GM23248 (cell line): ENCODE data around the gene NEXMIF. TPM values are rescaled to one million over a fixed set of nuclear protein-coding genes. Genes with fewer than 3 reads are reported as not detected.

Source experiments
- DNase-seq: peaks from one replicate; pipeline ENCODE4 v3.0.0-alpha.2; 2015
- H2AFZ ChIP-seq: fragments of 200-600 bp; sonication (generic); 2 replicates; pipeline ENCODE4 v1.6.1; 2016; ENCODE audit warnings: antibody characterized with exemption
- H3F3A ChIP-seq: fragments of 200-600 bp; sonication (generic); 2 replicates; pipeline ENCODE4 v1.6.1; 2016; ENCODE audit warnings: mild to moderate bottlenecking, antibody characterized with exemption, mixed run types; ENCODE audit not compliant: insufficient read depth
- H3K27ac ChIP-seq: fragments of 200-600 bp; sonication (generic); 2 replicates; pipeline ENCODE4 v1.5.1; 2016; ENCODE audit warnings: mild to moderate bottlenecking
- H3K27me3 ChIP-seq: fragments of 200-600 bp; sonication (generic); replicated peaks from 2 replicates; pipeline ENCODE4 v1.6.1; 2016; ENCODE audit warnings: mild to moderate bottlenecking; ENCODE audit not compliant: insufficient read depth
- H3K36me3 ChIP-seq: fragments of 200-600 bp; sonication (generic); 2 replicates; pipeline ENCODE4 v1.6.1; 2016; ENCODE audit warnings: low read depth, mild to moderate bottlenecking
- H3K4me1 ChIP-seq: fragments of 200-600 bp; sonication (generic); 2 replicates; pipeline ENCODE4 v1.6.1; 2016; ENCODE audit warnings: mild to moderate bottlenecking; ENCODE audit not compliant: insufficient read depth
- H3K4me2 ChIP-seq: fragments of 200-600 bp; sonication (generic); one replicate; pipeline ENCODE4 v1.6.1; 2016; ENCODE audit warnings: mild to moderate bottlenecking; ENCODE audit not compliant: unreplicated experiment
- H3K4me3 ChIP-seq: fragments of 200-600 bp; sonication (generic); 2 replicates; pipeline ENCODE4 v1.5.1; 2016; ENCODE audit warnings: mild to moderate bottlenecking
- H3K79me2 ChIP-seq: fragments of 200-600 bp; sonication (generic); 2 replicates; pipeline ENCODE4 v1.6.1; 2016; ENCODE audit warnings: mild to moderate bottlenecking; ENCODE audit not compliant: insufficient read depth
- H3K9ac ChIP-seq: fragments of 200-600 bp; sonication (generic); 2 replicates; pipeline ENCODE4 v1.6.1; 2016; ENCODE audit warnings: mild to moderate bottlenecking
- H3K9me2 ChIP-seq: fragments of 200-600 bp; sonication (generic); 2 replicates; pipeline ENCODE4 v1.6.1; 2016; ENCODE audit warnings: mixed run types, mild to moderate bottlenecking, moderate library complexity; ENCODE audit not compliant: insufficient read depth
- H3K9me3 ChIP-seq: fragments of 200-600 bp; sonication (generic); one replicate; pipeline ENCODE4 v1.6.1; 2017; ENCODE audit warnings: low read depth
- H4K20me1 ChIP-seq: fragments of 200-600 bp; sonication (generic); 2 replicates; pipeline ENCODE4 v1.6.0; 2016; ENCODE audit not compliant: insufficient read depth
- EZH2 ChIP-seq: fragments of 200-600 bp; sonication (generic); IDR thresholded peaks from 2 replicates; pipeline ENCODE4 v1.6.1; 2018; ENCODE audit warnings: antibody characterized with exemption, mild to moderate bottlenecking; ENCODE audit not compliant: insufficient read depth, poor library complexity, severe bottlenecking
- EZH2phosphoT487 ChIP-seq: fragments of 200-600 bp; sonication (generic); IDR thresholded peaks from 2 replicates; pipeline ENCODE4 v1.6.1; 2018; ENCODE audit warnings: antibody characterized with exemption, moderate library complexity, mild to moderate bottlenecking, low read depth; ENCODE audit not compliant: insufficient read depth
- WGBS, 2 experiments: methylation state at CpG; one replicate each; pipeline ENCODE4 v1.1.6; 2015 to 2017; ENCODE audit warnings: low lambda C conversion rate in 2 of 2, low coverage in 1 of 2; ENCODE audit errors: missing lambda C conversion rate in 2 of 2; 5-methylcytosine and 5-hydroxymethylcytosine counted together
- in situ Hi-C: fragments of 300-500 bp; cut with MboI; formaldehyde crosslinking; loops from 2 replicates; pipeline ENCODE4 v1.15.0; 2020
- polyA plus RNA-seq: library from polyadenylated mRNA; unstranded; fragments of >200 nt; fragmentation: Nextera tagmentation; extraction: Ambion mirVana; gene quantifications from 2 replicates; pipeline ENCODE4 v1.2.1, GENCODE V29; 2016
- total RNA-seq: library from RNA; depleted of rRNA; stranded (reverse); fragments of >200 nt; shearing (Covaris generic); gene quantifications from 2 replicates; pipeline ENCODE4 v1.2.3, GENCODE V29; 2014

The NEXMIF gene
- total and polyA plus RNA-seq, 2 experiments from 2014 or later = not detected

GRCh38 chrX:74931214-74931613, 6.0 kb upstream of the NEXMIF start:
- Histone ChIP-seq H4K20me1 (no peaks in the 10 kb centered on the region), H3K9me3 (no peaks in the 10 kb centered on the region), H3K36me3 (no peaks in the 10 kb centered on the region), H3K4me1 (no peaks in the 10 kb centered on the region), H3K9ac (no peak overlapping the region), H3K4me2 (no peak overlapping the region), H3K79me2 (no peaks in the 10 kb centered on the region), H3K27ac (no peak overlapping the region), H2AFZ (no peak overlapping the region), H3K27me3 (no peaks in the 10 kb centered on the region), H3K4me3 (no peak overlapping the region), H3K9me2 (no peaks in the 10 kb centered on the region), H3F3A (no peaks in the 10 kb centered on the region)
- in situ Hi-C loops = no loop called here
- WGBS, 2 experiments = 0 to 5% methylated on average over 2 of the region's 2 CpGs
- DNase-seq = no peak
- TF ChIP-seq EZH2 (no peak), EZH2phosphoT487 (no peak)

GRCh38 chrX:74924449-74925224, 615 bp downstream of the NEXMIF start:
- peaks cover 3% of the 10 kb centered on the region; the same call in 1 of the 2 replicates for H3K27me3 ChIP-seq
- no peak overlapping the region for H3K9ac ChIP-seq
- TF ChIP-seq EZH2 (no peak), EZH2phosphoT487 (no peak)
- in situ Hi-C loops = no loop called here
- H3F3A ChIP-seq = no peaks in the 10 kb centered on the region
- no peak overlapping the region for H2AFZ ChIP-seq
- no peak overlapping the region for H3K27ac ChIP-seq
- no peaks in the 10 kb centered on the region for H3K36me3 ChIP-seq
- 6 to 7% methylated on average over 14 to 45 of the region's 81 CpGs for WGBS, 2 experiments
- H4K20me1 ChIP-seq = no peaks in the 10 kb centered on the region
- H3K4me2 ChIP-seq = peak overlapping the region; percentile 57
- H3K4me3 ChIP-seq = peak overlapping the region; percentile 55
- no peaks in the 10 kb centered on the region for H3K9me3 ChIP-seq
- H3K4me1 ChIP-seq = no peaks in the 10 kb centered on the region
- no peaks in the 10 kb centered on the region for H3K9me2 ChIP-seq
- peak; percentile 12 for DNase-seq
- no peaks in the 10 kb centered on the region for H3K79me2 ChIP-seq

GRCh38 chrX:74923942-74924448, 1.3 kb downstream of the NEXMIF start:
- Histone ChIP-seq H3K4me1 (no peaks in the 10 kb centered on the region), H3K27me3 (peaks cover 3% of the 10 kb centered on the region; the same call in 1 of the 2 replicates), H3K4me3 (no peak overlapping the region), H3K79me2 (no peaks in the 10 kb centered on the region), H3K9me3 (no peaks in the 10 kb centered on the region), H3F3A (no peaks in the 10 kb centered on the region), H3K9me2 (no peaks in the 10 kb centered on the region), H4K20me1 (no peaks in the 10 kb centered on the region), H3K9ac (no peak overlapping the region), H3K4me2 (no peak overlapping the region), H3K36me3 (no peaks in the 10 kb centered on the region), H2AFZ (no peak overlapping the region; the same call in 1 of the 2 replicates), H3K27ac (no peak overlapping the region)
- DNase-seq = peak; percentile 1
- TF ChIP-seq EZH2phosphoT487 = no peak
- TF ChIP-seq EZH2 = no peak
- in situ Hi-C loops = no loop called here
- WGBS, 2 experiments = 4 to 13% methylated on average over 13 to 20 of the region's 51 CpGs

GRCh38 chrX:74922922-74923543, 2.2 kb downstream of the NEXMIF start:
- 39 to 42% methylated on average over 6 of the region's 6 CpGs for WGBS, 2 experiments
- no peak overlapping the region for H3K4me3 ChIP-seq
- H3K4me1 ChIP-seq = no peaks in the 10 kb centered on the region
- no peak overlapping the region for H2AFZ ChIP-seq
- no peaks in the 10 kb centered on the region for H3K9me3 ChIP-seq
- H3K4me2 ChIP-seq = no peak overlapping the region
- DNase-seq = no peak
- no peaks in the 10 kb centered on the region for H3K79me2 ChIP-seq
- H3F3A ChIP-seq = no peaks in the 10 kb centered on the region
- H3K9me2 ChIP-seq = no peaks in the 10 kb centered on the region
- no peaks in the 10 kb centered on the region for H4K20me1 ChIP-seq
- no peaks in the 10 kb centered on the region for H3K36me3 ChIP-seq
- peaks cover 3% of the 10 kb centered on the region; the same call in 1 of the 2 replicates for H3K27me3 ChIP-seq
- no peak overlapping the region for H3K27ac ChIP-seq
- TF ChIP-seq EZH2 (no peak), EZH2phosphoT487 (no peak)
- no peak overlapping the region for H3K9ac ChIP-seq
- in situ Hi-C loops = no loop called here
